H7 (cell line): ENCODE data around the gene RAPGEF6. TPM values are rescaled to one million over a fixed set of nuclear protein-coding genes. Genes with fewer than 3 reads are reported as not detected.

ENCODE experiments used
- total RNA-seq: library from RNA; depleted of rRNA; stranded (reverse); fragments of >200 nt; shearing (Covaris generic); gene quantifications from 2 replicates; pipeline ENCODE4 v1.2.3, GENCODE V29; 2014; rRNA removed

Gene RAPGEF6
- total RNA-seq, 1 experiment from 2014 or later = 6.1 TPM

Other genes starting within 250 kb of the RAPGEF6 start
- 17.6 and 21.5 TPM in 2 replicates for gene FNIP1, start 161.8 kb upstream of the RAPGEF6 start, total RNA-seq